Smooth muscle cell of the brain vasculature (primary cell): ENCODE data around the gene ITM2B.

Experiments used
- DNase-seq: peaks from one replicate; pipeline ENCODE4 v3.0.0-alpha.2; 2012; ENCODE audit warnings: low read depth, low spot score

ITM2B gene

DNA sequence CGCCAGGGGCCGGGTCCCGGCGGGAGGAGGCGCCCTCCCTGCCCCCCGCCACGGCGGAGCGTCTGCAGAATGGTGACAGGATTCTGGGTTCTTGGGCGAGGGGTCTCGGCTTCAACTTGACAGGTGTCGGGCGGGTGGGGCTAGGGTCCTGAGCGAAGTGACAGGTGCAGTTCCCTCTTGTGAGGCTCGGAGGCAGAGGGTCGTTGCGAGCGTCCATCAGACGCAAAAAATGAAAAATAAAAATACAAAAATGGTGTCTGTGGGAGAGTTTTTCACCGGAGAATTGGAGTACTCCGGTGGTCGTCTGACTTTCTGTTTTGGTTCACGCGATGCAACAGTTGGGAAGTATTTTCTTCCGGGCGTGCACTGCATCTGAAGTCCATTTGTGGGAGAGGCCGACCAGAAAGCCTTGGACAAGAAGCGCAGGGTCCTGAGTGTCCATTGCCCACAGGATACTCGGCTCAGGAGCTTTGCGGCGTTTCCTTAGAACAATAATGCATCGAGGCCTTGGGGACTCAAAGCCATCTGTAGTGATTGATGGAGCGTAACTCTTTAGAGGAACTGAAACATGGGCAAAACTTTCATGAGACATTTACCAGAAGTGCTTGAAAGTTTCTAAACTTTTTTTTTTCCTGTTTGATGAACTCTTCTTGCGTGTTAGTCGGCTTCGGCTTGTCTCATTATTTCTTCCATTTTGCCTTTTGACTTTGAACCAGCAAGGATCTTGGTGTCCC, 71.3 kb downstream of the ITM2B start:
- no peak for DNase-seq

DNA sequence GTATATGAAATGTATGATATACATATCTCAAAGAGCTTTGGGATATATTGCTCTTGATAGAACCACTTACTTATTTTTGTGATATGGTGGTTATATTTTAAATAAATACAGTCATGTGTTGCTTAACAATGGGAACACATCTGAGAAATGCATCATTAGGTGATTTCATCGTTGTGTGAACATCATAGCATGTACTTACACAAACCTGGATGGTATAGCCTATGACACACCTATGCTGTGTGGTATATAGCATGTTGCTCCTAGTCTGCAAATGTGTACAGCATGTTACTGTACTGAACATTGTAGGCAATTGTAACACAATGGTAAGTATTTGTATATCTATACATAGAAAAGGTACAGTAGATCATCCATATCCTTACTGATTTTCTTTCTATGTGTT, 78.2 kb downstream of the ITM2B start:
- no peak for DNase-seq

DNA sequence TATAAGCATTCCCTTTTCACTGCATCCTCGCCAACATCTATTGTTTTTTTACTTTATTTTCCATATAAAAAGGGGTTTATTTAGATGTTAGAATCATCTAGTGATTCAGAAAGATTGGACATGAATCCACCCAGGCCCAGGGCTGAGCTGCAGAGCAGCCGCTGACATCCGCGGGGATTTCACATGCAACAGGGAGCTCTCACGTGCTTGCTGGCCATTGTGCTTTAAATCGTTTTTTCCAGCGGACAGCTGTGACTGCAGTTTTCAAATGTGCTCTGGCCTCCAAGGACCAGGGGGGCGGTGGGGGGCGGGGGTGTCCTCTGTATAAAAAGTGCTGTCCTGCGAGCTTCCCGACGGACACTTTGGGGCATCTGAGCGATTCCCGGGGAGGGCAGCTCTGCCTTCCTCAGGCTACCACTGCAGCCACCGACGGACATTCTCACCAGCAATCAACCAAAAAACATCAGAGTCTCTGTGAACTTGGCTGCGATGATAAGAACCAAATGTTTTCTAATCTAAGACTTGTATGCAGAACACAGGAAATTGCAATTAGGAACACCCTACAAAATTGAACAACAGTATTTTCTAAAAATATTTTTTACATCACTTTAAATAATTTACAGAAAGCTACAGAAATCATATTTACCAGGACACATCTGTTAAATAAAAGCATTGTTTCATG, 83.1 kb downstream of the ITM2B start:
- DNase-seq = no peak

DNA sequence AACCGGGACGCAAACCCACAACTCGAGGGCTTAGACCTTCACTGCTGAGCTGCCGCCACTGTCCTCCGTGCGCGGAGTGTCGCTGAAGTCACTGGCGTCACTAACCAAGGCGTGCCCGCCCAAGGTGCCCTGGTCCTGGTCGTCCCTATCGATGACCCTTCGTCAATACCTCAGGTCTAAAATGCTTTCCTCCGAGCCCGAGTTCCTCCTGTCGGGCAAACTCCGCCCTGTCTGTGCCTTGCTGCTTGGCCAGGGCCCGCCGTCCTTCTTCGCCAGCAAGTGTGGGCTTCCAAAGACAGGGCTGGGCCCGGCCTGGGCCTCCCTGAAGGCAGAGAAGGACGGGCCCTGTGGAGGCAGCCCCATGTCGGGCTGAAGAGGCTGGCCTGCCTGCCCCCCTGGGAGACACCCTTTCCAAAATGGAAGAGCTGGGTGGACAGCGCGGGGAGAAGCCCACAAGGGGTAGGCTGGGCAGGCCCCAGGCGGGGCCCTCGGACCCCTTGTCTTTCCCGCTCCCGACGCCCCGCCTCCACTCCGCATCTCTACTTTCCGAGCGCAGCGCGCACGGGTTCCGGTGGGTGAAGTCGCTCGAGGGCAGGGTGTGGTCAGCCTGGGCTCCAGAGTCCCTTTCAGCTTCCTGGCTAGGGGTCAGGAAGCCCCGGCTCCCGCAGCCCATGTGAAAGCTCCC, 84.0 kb downstream of the ITM2B start:
- DNase-seq = no peak

DNA sequence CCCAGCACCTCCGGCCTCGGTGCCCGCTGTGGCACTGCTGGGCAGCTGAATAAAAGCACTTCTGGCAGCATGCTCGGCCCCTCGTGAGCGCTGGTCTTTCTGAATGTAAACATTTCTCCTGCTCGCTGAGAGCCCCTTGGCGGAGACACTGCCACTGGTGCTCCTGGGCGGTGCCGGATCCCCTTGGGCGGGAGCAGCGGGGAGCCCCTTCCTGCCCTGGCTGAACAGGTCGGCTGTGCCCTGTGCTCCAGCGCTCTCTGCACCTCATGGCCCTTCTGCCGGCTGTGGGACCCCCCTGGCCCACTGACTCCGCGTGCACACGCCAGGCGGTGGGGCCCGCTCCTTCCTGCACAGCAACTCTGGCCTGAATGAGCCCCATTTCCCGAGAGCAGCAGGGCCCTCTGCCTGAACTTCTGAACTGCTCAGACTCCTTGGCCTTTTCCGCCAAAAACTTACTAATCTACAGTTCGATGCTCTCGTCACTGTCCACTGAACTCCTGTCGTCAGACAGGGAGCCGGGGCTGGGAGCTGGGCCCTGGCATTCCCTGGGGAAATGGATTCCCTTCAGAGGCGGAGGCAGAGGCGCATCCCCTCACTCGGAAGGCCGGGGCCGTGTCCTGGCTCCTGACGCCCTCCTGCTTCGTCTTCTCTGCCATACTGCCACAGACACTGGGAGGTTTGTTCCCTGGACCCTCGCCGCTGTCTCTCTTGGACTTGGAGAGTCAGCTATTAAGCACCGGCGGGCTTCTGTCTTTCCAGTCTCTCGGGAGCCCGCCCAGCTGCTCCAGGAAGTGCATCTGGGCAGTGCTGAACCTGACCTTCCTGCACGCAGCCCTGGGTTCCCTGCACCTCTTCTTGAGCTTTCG, 84.7 kb downstream of the ITM2B start:
- no peak for DNase-seq

DNA sequence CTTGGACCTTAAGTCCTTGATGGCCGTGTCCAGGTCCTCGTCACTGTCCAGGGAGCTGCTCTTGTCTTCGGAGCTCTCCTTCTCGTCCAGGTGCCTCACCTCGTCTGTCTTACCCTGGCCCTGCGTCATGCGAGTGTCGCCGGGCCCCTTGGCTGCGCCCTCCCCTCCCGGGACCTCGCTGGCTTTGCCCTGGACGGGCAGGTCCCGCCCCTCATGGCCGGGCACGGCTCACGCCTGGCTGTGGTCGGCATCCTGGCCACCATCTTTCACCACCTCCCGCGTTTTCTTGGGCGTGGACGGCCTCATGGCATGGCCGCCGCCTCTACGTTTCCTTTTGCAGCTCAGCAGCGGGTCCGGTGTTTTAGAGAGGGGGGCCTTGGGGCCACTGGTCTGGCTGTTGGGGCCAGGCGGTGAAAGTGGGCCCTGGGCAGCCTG, 85.4 kb downstream of the ITM2B start:
- DNase-seq = no peak

DNA sequence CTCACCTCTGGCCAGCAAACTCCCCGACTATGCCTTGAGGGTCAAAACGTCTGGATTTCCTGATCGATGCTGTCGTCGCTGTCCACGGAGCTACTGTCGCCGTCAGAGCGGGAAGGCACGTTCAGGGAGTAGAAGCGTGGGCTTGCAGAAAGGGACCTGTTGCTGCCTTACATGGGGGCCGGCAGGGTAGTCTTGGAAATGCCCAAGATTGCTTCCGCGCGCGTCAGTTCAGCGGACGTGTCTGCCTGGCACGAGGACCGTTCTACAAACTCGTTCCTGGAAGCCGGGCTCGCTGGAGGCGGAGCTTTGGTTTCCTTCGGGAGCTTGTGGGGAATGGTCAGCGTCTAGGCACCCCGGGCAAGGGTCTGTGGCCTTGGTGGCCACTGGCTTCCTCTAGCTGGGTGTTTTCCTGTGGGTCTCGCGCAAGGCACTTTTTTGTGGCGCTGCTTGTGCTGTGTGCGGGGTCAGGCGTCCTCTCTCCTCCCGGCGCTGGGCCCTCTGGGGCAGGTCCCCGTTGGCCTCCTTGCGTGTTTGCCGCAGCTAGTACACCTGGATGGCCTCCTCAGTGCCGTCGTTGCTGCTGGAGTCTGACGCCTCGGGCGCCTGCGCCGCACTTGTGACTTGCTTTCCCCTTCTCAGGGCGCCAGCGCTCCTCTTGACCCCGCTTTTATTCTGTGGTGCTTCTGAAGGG, 86.0 kb downstream of the ITM2B start:
- no peak for DNase-seq
